Tibial nerve (tissue), 4 donors: ENCODE data around the gene MAP4.

ENCODE experiments used
- CTCF ChIP-seq, 5 experiments: fragments of 200-600 bp in 3 of 5; fragments of 450-650 bp in 2 of 5; sonication (generic) in 3 of 5; IDR thresholded peaks; one replicate each; pipeline ENCODE4 v1.5.1; 2016 to 2019; ENCODE audit warnings: antibody characterized with exemption in 5 of 5, mild to moderate bottlenecking in 3 of 5, moderate library complexity in 2 of 5
- EP300 ChIP-seq, 2 donors: sonication (generic); formaldehyde crosslinking; IDR thresholded peaks; one replicate each; pipeline ENCODE4 v1.6.1; 2017; ENCODE audit warnings: antibody characterized with exemption in 2 of 2, mild to moderate bottlenecking in 1 of 2

- TF ChIP-seq EP300 (IDR thresholded peaks at IDR 0.05) (peak in 1 of 2 donors; percentile 48), CTCF (IDR thresholded peaks at IDR 0.05) (peak; percentile 84 to 88 (median 85))
These were observed 26.2 kb downstream of the MAP4 start for GRCh38 chr3:47989981-47990440.
